Raji (cell line): ENCODE data around the gene CYB561D2.

Source experiments
- POLR2A ChIP-seq: IDR thresholded peaks from 2 replicates; pipeline ENCODE4 v1.6.1; 2011; ENCODE audit warnings: low read depth, low read length, control low read depth; ENCODE audit not compliant: insufficient read depth

CYB561D2 gene

DNA sequence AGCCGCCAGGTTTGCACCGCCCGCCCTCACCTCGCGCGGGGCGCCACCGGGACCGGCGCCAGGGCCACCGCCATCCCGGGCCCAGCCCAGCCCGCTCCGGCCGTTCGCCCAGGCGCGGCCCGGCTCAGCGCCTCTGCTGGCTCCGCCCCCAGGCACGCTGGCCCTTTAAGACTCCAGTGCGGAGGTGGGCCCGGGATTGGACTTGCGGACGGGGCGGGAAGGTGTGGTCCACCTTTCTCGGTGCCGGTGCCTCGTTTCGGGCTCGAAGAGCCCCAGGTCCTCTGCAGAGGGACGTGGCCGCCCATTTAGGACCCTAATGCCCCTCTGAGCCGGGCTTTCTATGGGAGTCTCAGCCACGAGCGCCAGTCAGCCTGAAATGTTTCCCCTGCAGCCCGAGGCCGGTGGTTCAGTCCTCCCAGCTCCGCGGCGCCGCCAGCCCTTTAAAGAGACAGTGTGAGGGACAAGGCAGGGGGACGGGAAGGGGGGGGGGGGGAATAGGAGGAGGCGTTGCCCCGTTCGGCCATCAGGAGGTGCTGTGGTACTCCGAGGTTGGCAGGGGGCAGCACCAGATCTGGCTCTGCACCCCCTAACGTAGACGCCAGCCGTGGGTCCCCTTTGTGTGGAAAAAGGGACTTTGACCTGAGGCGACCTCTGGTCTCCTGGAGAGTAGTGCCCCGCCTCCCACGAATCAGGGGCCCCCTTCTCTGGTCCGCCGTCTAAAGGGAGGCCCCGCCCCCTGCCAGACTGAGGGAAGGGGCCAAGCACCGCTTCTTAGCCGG is 29.1 kb upstream of the CYB561D2 start:
- TF ChIP-seq POLR2A = peak; percentile 68

DNA sequence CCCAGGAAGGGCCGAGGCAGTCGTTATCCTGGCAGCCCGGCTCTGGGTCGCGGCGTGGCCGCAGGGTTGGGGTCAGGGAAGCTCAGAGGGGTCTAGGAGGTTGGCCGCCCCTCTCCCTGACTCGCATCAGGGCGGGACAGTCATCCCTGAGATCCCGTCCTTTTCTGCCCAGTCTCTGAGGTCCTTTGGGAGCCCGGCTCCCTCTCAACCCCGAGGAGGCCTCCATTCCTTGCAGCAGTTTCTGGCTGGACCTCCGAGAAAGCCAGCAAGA is 28.6 kb upstream of the CYB561D2 start:
- no peak for TF ChIP-seq POLR2A

DNA sequence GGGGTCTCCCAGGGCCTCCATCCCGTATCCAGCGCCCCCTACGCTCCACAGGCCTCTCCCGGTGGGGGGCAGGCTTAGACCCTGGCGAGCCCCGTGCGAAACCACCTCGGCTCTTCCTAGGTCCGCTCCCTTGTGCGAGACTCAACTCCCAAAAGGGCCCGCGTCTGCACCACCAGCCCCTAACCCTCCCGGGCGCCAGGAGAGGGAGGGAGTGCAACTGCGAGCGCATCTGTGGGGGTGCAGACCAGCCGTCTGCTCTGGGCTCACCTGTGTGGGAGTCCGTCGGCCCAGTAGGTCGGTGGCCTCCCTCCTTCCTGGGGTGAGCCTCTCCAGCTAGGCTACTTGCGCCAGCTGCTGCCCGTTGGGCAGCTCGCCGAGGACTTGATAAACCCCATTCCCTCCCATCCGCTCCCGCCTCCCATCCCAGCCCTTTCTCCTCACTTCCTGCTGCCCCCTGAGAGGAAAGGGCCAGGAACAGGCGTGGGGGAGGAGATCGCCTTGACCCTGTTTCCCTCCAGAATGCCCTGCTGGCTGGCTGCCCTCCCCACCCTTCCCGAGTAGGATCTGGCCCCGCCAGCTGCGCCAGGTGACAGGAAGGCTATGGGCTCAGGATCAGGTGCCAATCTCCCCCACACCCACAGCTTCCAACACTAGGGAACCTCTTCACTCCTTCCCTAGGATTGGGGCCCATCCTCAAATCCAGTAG is 28.1 kb upstream of the CYB561D2 start, which contains the start of gene HYAL2:
TSS of gene HYAL2 (minus strand) at position 360 of the 706 bp plus-strand sequence. CDS start 2,256 bp downstream, outside the sequence.
- no peak for TF ChIP-seq POLR2A

DNA sequence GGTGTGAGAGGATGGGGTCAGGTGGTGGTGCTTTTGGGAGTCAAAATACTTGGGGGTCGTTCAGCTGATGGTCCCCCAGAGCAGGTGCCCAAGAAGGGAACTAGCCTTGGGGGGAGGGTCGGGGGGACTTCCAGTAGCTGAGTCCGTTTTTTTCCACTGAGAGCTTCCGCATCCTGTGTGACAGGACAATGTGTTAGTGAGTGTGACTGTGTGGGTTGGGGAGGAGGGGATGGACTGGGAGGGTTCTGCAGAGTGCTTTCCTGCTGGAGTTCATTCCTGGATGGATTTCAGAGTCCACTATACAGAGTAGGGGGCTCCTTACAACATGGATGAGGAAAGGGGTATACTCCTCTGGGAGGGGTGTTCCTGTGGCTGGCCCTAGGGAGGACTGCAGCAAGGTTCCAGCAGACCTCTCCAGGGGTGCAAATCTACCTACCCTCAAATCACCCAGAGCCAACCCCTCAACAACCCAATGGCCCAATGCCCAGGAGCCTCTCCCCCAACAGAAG is 27.5 kb upstream of the CYB561D2 start:
- TF ChIP-seq POLR2A = no peak

DNA sequence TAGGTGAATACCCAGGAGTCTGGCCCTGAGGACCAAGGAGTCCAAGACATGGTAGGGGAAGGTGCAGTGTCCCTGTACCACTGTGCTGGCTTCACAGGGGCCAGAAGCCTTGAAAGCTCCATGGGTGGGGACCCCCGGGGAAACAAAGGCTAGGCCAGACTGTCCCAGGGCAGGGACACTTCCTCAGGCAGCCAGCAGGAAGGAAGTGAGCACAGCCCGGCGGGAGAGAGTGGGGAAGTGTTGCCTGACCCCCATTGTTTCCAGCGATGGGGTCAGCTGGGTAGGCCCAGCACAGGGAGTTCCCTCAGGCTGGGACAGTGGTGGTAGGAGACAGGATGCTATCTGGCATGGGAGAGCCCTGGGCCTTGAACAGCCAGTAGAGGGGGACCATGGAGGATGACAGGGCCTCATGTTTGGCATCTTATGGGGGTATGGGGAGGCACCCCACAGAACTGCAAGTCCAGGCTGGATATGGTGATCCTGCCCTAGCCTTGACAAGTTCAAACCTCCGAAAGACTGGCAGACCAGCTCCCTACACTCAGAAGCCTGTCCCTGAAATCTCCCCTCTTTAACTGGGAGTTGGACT is 27.0 kb upstream of the CYB561D2 start:
- no peak for TF ChIP-seq POLR2A

DNA sequence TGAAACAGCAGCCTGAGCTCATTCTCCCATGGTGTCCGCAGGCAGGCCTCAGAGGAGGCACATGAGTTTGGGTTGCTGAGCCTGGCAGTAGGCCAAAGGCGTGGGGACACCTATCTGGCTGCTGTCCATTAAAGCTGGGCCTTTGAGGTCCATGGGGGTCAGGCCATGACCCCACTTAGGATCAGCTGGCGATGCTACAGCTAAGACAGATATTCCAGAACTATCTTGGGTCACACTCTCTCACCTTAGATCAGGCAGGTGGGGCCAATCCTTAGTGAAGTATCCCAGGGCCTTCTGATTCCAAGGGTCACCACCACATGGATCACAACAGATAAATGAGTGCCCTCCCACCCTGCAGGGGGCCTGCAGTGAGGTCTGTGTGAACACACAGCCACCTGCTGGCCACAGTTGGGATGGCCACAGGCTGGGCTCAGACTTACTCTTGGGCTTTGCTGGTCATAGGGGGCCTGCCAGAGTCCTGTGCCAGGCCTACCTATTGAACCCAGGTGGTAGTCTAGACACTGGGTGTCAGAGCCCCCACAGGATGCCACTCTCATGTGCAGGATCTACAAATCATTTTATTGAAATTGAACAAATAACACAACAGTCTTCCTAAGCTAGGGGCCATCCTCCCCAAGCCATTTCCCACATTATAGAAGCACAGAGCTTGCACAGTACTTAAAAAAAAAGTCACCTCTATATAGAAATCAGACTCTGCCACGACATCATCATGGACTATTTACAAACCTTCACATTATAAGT is 26.1 kb upstream of the CYB561D2 start:
- TF ChIP-seq POLR2A = no peak

DNA sequence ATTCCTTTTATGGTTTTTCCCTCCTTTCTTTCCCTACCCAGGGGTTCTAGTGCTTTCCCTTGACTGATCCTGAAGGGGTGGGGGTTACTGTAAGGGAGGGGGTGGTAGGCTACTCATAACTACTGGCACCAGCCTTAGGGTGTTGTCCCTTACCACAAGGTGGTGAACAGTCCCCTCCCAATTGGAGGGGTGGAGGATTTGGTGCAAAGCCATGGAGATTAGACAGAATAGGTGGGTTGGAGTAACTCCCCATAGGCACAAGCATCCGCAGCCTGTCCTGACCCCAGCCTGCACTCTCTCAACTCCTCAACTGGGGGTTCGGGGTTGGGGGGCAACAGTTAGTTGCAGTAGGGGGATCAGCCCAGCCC is 25.6 kb upstream of the CYB561D2 start:
- no peak for TF ChIP-seq POLR2A

DNA sequence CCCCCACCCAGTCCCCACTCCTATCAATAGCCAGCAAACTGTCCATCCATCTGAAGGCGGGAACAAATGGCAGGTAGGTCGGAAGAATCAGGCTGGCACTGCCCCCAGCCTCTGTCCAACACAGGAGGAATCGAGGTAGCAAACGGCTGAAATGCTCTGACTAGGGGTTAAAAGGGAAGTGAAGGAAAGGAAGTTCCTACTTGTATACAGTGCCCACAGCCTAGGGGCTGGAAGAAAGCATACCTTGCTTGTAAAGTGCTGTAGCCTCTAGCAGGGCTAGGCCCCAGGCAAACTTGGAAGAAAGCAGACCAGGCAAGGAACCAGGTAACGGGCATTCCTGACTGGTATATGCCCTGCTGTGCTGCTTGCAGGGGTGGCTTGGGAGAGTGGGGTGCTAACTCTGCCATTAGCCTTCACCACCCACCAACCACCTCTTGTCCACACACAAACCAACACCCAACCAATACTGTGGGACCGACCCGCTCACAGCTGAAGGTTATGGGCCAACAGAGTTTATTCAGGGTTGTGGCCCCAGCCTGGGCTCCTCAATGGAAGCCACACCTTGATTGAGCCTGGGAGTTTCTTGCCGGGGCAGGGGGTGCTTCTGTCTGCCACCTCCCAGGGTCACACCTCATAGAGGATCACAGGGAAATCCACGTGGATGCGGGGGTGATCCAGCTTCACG is 25.0 kb upstream of the CYB561D2 start:
- TF ChIP-seq POLR2A = no peak

DNA sequence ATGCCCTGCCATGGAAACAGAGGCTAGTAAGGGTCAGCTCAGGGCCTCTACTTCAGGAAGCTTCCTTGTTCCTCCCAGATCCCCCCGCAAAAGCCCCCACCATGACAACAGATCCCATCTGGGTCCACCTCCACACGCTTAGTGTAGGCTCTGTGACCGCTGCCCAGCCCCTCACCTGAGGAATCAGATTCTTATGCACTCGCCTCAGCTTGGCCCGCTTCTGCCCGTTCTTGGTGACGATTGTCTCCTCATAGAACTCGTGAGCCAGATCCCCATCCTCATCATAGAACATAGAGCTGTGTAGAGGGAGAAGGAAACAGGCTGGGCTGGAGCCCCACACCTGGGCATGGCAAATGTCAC is 24.5 kb upstream of the CYB561D2 start:
- TF ChIP-seq POLR2A = no peak

DNA sequence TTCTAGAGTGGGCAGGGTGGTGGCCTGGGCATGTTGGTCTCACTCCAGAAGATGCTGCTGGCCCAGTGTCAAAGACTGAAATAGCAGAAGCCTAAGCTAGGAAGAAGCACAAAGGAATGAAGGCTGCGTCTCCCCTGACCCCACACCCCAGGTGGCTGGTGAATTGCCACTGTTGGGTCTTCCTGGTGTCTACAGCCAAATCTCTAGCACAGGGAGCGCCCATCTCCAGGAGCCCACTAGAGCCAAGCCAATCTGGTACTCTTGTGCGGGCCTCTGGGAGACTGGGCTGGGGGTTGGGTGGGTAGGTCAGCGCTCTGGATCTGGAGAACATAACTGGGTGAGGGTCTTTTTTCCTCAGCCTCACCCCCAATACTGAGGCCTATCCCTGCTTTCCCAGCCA is 23.5 kb upstream of the CYB561D2 start:
- TF ChIP-seq POLR2A = no peak

DNA sequence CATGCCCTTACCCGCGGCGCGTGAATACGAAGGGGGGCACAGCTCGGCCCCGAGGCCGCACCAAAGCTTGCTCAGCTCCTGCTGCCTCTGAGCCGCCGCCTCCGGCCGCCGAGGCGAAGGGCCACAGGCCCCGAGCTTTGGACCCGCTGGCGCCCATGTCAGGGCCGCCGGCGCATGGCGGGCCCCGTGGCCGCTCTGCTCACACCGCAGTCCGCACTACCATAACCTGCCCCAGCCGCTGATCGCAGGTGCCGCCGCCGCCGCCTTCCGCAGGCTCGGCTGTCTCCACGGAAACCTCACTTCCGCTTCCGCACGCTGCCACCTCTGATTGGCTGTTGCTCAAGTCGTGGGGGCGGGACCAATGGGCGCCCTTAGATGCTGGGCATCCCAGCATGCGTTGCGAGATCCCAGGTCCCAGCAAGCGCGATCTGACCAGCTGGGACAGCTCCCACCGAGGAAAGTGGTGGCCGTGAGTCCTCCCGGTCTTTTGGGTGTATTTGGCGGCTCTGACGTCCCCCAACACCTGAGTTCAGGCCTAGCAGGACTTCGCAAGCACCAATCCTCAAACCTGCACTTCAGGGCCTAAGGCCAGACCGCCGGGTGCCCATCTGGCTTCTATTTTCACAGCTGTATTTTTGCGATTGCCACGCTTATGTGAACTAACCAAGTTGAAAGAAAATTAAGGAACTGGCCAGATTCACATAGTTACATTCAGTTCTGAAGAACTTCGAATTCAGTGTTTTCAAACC is 22.5 kb upstream of the CYB561D2 start, which contains the start of gene TUSC2:
TSS of gene TUSC2 (minus strand) at position 281 of the 749 bp plus-strand sequence. CDS start at position 157, 124 bp downstream.
- TF ChIP-seq POLR2A = peak; percentile 80

DNA sequence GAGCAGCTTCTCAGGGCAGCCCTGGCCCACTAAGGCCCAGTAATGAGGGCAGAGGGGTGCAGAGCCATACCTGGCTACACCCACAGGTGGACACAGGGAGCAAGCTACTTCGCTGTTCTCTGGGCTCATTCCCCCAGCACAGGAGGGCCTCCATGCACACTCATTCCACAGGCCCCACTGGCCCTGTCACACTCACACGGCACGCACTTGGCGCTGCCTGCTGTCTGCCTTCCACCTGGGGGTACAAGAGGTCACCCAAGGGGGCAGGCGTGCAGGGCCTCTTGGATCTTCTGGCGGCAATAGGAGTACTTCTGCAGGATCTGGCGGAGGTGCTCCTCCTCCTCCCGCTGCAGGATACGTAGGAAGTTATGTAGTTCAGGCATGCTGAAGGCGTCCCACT is 20.3 kb upstream of the CYB561D2 start:
- no peak for TF ChIP-seq POLR2A

DNA sequence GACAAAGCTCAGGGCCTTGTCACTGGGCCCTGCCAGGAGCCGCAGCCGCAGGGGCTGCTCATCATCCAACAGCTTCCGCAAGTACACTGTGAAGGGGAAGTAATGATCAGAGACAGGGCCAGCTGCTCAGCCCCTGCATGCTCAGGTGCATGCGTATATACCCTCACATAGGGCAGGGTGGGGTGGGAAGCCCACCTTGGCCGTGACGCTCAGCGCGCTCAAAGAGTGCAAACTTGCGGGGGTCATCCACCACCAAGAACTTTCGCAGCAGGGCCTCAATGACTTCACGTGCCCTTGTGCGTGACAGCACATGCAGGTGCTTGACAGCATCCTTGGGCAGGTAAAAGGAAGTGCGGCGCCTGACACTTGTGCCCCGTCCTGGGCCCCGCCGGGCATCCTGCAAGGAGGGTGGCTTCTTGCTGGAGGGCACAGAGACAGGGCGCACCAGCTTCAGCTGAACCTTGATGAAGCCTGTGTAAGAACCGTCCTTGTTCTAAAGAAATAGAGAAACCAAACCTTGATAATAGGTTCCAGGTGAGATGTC is 19.2 kb upstream of the CYB561D2 start:
- no peak for TF ChIP-seq POLR2A
